PC-9 (cell line): ENCODE data around the gene SHROOM4. TPM values are rescaled to one million over a fixed set of nuclear protein-coding genes. Genes with fewer than 3 reads are reported as not detected.

Experiments
- BruUV-seq: library from RNA; stranded (reverse); fragments of 400-500 nt; replicated peaks from 2 replicates; lab custom pipeline; 2021; lab: Mats Ljungman, UMichigan
- CTCF ChIA-PET: fragments of 300-600 bp; sonication (Branson Sonifier 250); formaldehyde crosslinking; loops from one replicate; lab custom pipeline; 2022; ENCODE audit warnings: antibody characterized with exemption; lab: Charles Lee
- POLR2A ChIA-PET: fragments of 300-600 bp; sonication (Branson Sonifier 250); formaldehyde crosslinking; loops from one replicate; lab custom pipeline; 2022; ENCODE audit warnings: antibody characterized with exemption; ENCODE audit not compliant: unreplicated experiment; lab: Charles Lee
- DNase-seq, 2 experiments: peaks; one replicate each; pipeline versions ENCODE4 v3.0.0 to v3.0.0-alpha.2; 2015 to 2022; ENCODE audit warnings: mixed read lengths in 1 of 2
- H2AFZ ChIP-seq: fragments of 200-600 bp; sonication (generic); 2 replicates; pipeline ENCODE4 v1.8.1; 2017; ENCODE audit warnings: antibody characterized with exemption
- H3F3A ChIP-seq: fragments of 200-600 bp; sonication (generic); 2 replicates; pipeline ENCODE4 v1.8.1; 2017; ENCODE audit warnings: antibody characterized with exemption, mild to moderate bottlenecking, low read depth; ENCODE audit not compliant: insufficient read depth
- H3K27ac ChIP-seq: fragments of 200-600 bp; sonication (generic); 2 replicates; pipeline ENCODE4 v1.6.1; 2016; ENCODE audit warnings: mixed run types
- H3K27me3 ChIP-seq: fragments of 200-600 bp; sonication (generic); 2 replicates; pipeline ENCODE4 v1.6.1; 2016; ENCODE audit warnings: low read depth, mixed run types; ENCODE audit not compliant: insufficient read depth
- H3K36me3 ChIP-seq: fragments of 200-600 bp; sonication (generic); 2 replicates; pipeline ENCODE4 v1.6.1; 2016; ENCODE audit warnings: low read depth, mixed run types
- H3K4me1 ChIP-seq: fragments of 200-600 bp; sonication (generic); replicated peaks from 2 replicates; pipeline ENCODE4 v1.6.1; 2016; ENCODE audit warnings: mixed run types; ENCODE audit not compliant: insufficient read depth
- H3K4me2 ChIP-seq: fragments of 200-600 bp; sonication (generic); 2 replicates; pipeline ENCODE4 v1.6.1; 2017; ENCODE audit warnings: mixed run types
- H3K4me3 ChIP-seq: fragments of 200-600 bp; sonication (generic); 2 replicates; pipeline ENCODE4 v1.6.1; 2016; ENCODE audit warnings: mixed run types
- H3K79me2 ChIP-seq: fragments of 200-600 bp; sonication (generic); 2 replicates; pipeline ENCODE4 v1.6.1; 2017; ENCODE audit warnings: low read depth, mixed run types
- H3K9me2 ChIP-seq: fragments of 200-600 bp; sonication (generic); 2 replicates; pipeline ENCODE4 v1.8.1; 2017; ENCODE audit warnings: mild to moderate bottlenecking; ENCODE audit not compliant: insufficient read depth
- H3K9me3 ChIP-seq: fragments of 200-600 bp; sonication (generic); 2 replicates; pipeline ENCODE4 v1.8.1; 2016; ENCODE audit warnings: low read depth; ENCODE audit not compliant: insufficient read depth
- H4K20me1 ChIP-seq: fragments of 200-600 bp; sonication (generic); 2 replicates; pipeline ENCODE4 v1.8.1; 2017; ENCODE audit not compliant: insufficient read depth
- EZH2 ChIP-seq: fragments of 200-600 bp; sonication (generic); IDR thresholded peaks from 2 replicates; pipeline ENCODE4 v1.8.0; 2017; ENCODE audit warnings: antibody characterized with exemption, low read depth
- intact Hi-C: fragments of 100-400 bp; cut with micrococcal nuclease; formaldehyde crosslinking; loops from one replicate; pipeline ENCODE4 v1.10.0; 2022; ENCODE audit not compliant: unreplicated experiment
- total RNA-seq: library from RNA; stranded (reverse); gene quantifications from 2 replicates; pipeline ENCODE4 v1.2.3, GENCODE V29; 2021
- TF ChIP-seq, protein P1 (sequence below): fragments of 200-600 bp; sonication (generic); conservative IDR thresholded peaks from 2 replicates; pipeline ENCODE4 v1.6.1; 2017; ENCODE audit warnings: mixed run types, antibody characterized with exemption, mild to moderate bottlenecking, moderate library complexity

Gene SHROOM4
- total RNA-seq, 1 experiment from 2014 or later, result 1.1 TPM

GRCh38 chrX:50644496-50644895 lies 169.5 kb downstream of the SHROOM4 start:
- no peak overlapping the region for H3K27ac ChIP-seq
- intact Hi-C loops, result no loop called here
- no peak overlapping the region for H3K4me2 ChIP-seq
- no peaks in the 10 kb centered on the region for H3K4me1 ChIP-seq
- H3F3A ChIP-seq, result no peaks in the 10 kb centered on the region
- ChIA-PET POLR2A (no interaction called here), CTCF (no interaction called here)
- TF ChIP-seq, protein P1, sequence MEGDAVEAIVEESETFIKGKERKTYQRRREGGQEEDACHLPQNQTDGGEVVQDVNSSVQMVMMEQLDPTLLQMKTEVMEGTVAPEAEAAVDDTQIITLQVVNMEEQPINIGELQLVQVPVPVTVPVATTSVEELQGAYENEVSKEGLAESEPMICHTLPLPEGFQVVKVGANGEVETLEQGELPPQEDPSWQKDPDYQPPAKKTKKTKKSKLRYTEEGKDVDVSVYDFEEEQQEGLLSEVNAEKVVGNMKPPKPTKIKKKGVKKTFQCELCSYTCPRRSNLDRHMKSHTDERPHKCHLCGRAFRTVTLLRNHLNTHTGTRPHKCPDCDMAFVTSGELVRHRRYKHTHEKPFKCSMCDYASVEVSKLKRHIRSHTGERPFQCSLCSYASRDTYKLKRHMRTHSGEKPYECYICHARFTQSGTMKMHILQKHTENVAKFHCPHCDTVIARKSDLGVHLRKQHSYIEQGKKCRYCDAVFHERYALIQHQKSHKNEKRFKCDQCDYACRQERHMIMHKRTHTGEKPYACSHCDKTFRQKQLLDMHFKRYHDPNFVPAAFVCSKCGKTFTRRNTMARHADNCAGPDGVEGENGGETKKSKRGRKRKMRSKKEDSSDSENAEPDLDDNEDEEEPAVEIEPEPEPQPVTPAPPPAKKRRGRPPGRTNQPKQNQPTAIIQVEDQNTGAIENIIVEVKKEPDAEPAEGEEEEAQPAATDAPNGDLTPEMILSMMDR, result no peak
- no peak for TF ChIP-seq EZH2
- no peak for DNase-seq
- H3K9me2 ChIP-seq, result no peaks in the 10 kb centered on the region
- no peak overlapping the region for H2AFZ ChIP-seq
- H3K36me3 ChIP-seq, result no peaks in the 10 kb centered on the region
- H3K9me3 ChIP-seq, result no peaks in the 10 kb centered on the region
- BruUV-seq, result no TSS peak
- H3K4me3 ChIP-seq, result no peak overlapping the region
- H3K27me3 ChIP-seq, result no peaks in the 10 kb centered on the region
- H4K20me1 ChIP-seq, result no peaks in the 10 kb centered on the region
- no peaks in the 10 kb centered on the region for H3K79me2 ChIP-seq

- DNase-seq, result no peak
- Histone ChIP-seq H3K4me2 (no peak overlapping the region), H3K9me2 (no peaks in the 10 kb centered on the region), H3K36me3 (no peaks in the 10 kb centered on the region), H3K27ac (no peak overlapping the region), H3K4me1 (no peaks in the 10 kb centered on the region), H3K9me3 (no peaks in the 10 kb centered on the region), H3K4me3 (no peak overlapping the region), H4K20me1 (no peaks in the 10 kb centered on the region), H2AFZ (no peak overlapping the region), H3F3A (no peaks in the 10 kb centered on the region), H3K79me2 (no peaks in the 10 kb centered on the region), H3K27me3 (no peaks in the 10 kb centered on the region)
- ChIA-PET CTCF (no interaction called here), POLR2A (no interaction called here)
- intact Hi-C loops, result no loop called here
- no TSS peak for BruUV-seq
- TF ChIP-seq, protein P1, result no peak
- TF ChIP-seq EZH2, result no peak
Measured at GRCh38 chrX:50643525-50644137, 170.4 kb downstream of the SHROOM4 start.

DNA sequence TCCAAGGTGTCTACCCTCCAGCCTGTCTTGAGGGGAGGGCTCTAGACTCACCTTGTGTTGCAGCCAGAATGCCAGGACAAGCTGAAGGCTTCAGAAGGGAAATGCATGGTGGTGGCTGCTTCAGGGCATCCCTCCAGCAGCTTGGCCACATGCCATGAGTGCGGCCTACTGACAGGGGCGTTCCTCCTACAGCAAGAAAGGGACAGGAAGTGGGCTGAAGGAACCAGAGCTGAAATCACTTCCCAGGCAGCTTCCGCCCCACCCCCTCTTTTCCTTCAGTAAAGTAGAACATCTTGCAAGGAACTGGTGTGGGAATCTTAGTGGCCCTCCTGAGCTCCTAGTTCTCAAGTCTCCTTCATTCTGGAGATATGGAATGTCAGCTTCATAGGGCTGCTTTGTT lies 175.9 kb downstream of the SHROOM4 start:
- no peaks in the 10 kb centered on the region for H3K9me2 ChIP-seq
- no peaks in the 10 kb centered on the region for H3K27me3 ChIP-seq
- no peak for DNase-seq
- TF ChIP-seq, protein P1, result no peak
- TF ChIP-seq EZH2, result no peak
- H4K20me1 ChIP-seq, result no peaks in the 10 kb centered on the region
- ChIA-PET POLR2A (no interaction called here), CTCF (no interaction called here)
- H3K27ac ChIP-seq, result no peak overlapping the region
- H2AFZ ChIP-seq, result no peak overlapping the region
- no peaks in the 10 kb centered on the region for H3K9me3 ChIP-seq
- no peaks in the 10 kb centered on the region for H3K79me2 ChIP-seq
- H3K4me2 ChIP-seq, result no peak overlapping the region
- H3F3A ChIP-seq, result no peaks in the 10 kb centered on the region
- no peaks in the 10 kb centered on the region for H3K36me3 ChIP-seq
- intact Hi-C loops, result no loop called here
- no peaks in the 10 kb centered on the region for H3K4me1 ChIP-seq
- BruUV-seq, result no TSS peak
- no peak overlapping the region for H3K4me3 ChIP-seq
